Measurements from ENCODE around the gene PTPRK. TPM values are rescaled to one million over a fixed set of nuclear protein-coding genes. Genes with fewer than 3 reads are reported as not detected.

PTPRK gene
- total and polyA plus RNA-seq, 2 of the 8 experiments (the other 6 are each of a cell fraction or from before 2014, with no cell fraction given) = 11.4 to 47.3 TPM

GRCh38 chr6:128352366-128352765, 168.0 kb downstream of the PTPRK start:
- POLR2A ChIA-PET (ENCODE audit: partially characterized antibody) = no interaction called here

More at GRCh38 chr6:128352366-128352765, 168.0 kb downstream of the PTPRK start:
- Histone ChIP-seq H2BK15ac (ENCODE audit: low read length) (no peak overlapping the region), H4K91ac (replicated peaks; ENCODE audit: insufficient read length, low read length) (no peak overlapping the region), H3K23ac (ENCODE audit: insufficient read length) (no peak overlapping the region), H3K14ac (ENCODE audit: insufficient read length) (no peak overlapping the region), H3K4me3 (ENCODE audit: extremely low read depth in 1 of 4, insufficient read depth in 2 of 4, low read depth in 3 of 4, low read length in 4 of 4) (no peak overlapping the region), H2BK20ac (ENCODE audit: low read length) (no peak overlapping the region), H2AFZ (ENCODE audit: low read length) (no peak overlapping the region), H4K8ac (ENCODE audit: extremely low read depth, insufficient read depth, low read length) (no peak overlapping the region), H3K79me1 (ENCODE audit: low read depth, low read length) (no peaks in the 10 kb centered on the region), H3K27me3 (replicated peaks in 1 of 4; ENCODE audit: control insufficient read depth in 3 of 4, extremely low read depth in 1 of 4, insufficient read depth in 3 of 4, low read length in 3 of 4) (no peaks in the 10 kb centered on the region), H3K36me3 (ENCODE audit: control insufficient read depth in 2 of 4, insufficient read depth in 4 of 4, low read length in 3 of 4) (no peaks in the 10 kb centered on the region), H3K4ac (replicated peaks; ENCODE audit: insufficient read length, low read depth, low read length) (no peak overlapping the region), H2BK12ac (ENCODE audit: low read depth, low read length) (no peak overlapping the region), H3K9ac (replicated peaks in 1 of 4; ENCODE audit: extremely low read depth in 1 of 4, low read depth in 3 of 4, low read length in 3 of 4) (no peak overlapping the region), H3K4me1 (replicated peaks in 1 of 4; ENCODE audit: control insufficient read depth in 3 of 4, insufficient read depth in 4 of 4, low read length in 3 of 4) (no peaks in the 10 kb centered on the region), H4K20me1 (replicated peaks in 1 of 2; ENCODE audit: control insufficient read depth in 1 of 2, insufficient read depth in 2 of 2, low read length in 2 of 2) (no peaks in the 10 kb centered on the region), H3K27ac (ENCODE audit: low read depth, low read length) (no peak overlapping the region), H3K18ac (ENCODE audit: extremely low read depth, low read length) (no peak overlapping the region), H2BK5ac (ENCODE audit: low read depth, low read length) (no peak overlapping the region), H4K5ac (ENCODE audit: insufficient read length, low read depth, low read length) (no peak overlapping the region), H3K56ac (replicated peaks; ENCODE audit: insufficient read length, low read depth, low read length) (no peak overlapping the region), H3K79me2 (ENCODE audit: control insufficient read depth in 1 of 2, insufficient read depth in 2 of 2, low read length in 2 of 2) (peaks cover 0 to 8% of the 10 kb centered on the region in 2 experiments; a peak in 2 of 4 replicates), H3K4me2 (ENCODE audit: insufficient read depth in 1 of 2, low read depth in 2 of 2, low read length in 2 of 2) (no peak overlapping the region), H3K23me2 (ENCODE audit: low read depth, low read length) (no peaks in the 10 kb centered on the region; the same call in 1 of the 2 replicates), H2AK5ac (ENCODE audit: low read depth, low read length) (no peak overlapping the region), H3K9me3 (ENCODE audit: insufficient read depth in 2 of 2, low read depth in 1 of 2, low read length in 1 of 2) (no peaks in the 10 kb centered on the region), H2BK120ac (replicated peaks; ENCODE audit: low read depth, low read length) (no peak overlapping the region)
- no peak for DNase-seq (ENCODE audit: low read depth in 1 of 2, low spot score in 2 of 2)
- CTCF ChIA-PET (ENCODE audit: partially characterized antibody) = interaction anchor here (0.6 kb wide), 1 partner anchor 740 kb away, joined by 3 read pairs; no protein-coding TSS in a partner anchor
- WGBS, 2 experiments (ENCODE audit: extremely low coverage in 1 of 2, insufficient coverage in 1 of 2, insufficient read length in 1 of 2, insufficient replicate concordance in 2 of 2, low coverage in 1 of 2, low lambda C conversion rate in 2 of 2, missing lambda C conversion rate in 1 of 2) = 88% methylated on average over 1 of the region's 1 CpG; no CpG with 5 or more reads in 1 of the 2 experiments
- no peak for FAIRE-seq
- TF ChIP-seq SAP30 (IDR thresholded peaks at IDR 0.05; ENCODE audit: insufficient read depth, insufficient replicate concordance, low read length) (no peak), TAF1 (IDR thresholded peaks at IDR 0.05; ENCODE audit: low read depth, low read length) (no peak), CTBP2 (IDR thresholded peaks at IDR 0.05; ENCODE audit: borderline replicate concordance, insufficient read depth, insufficient read length, low read length) (no peak), CHD2 (IDR thresholded peaks at IDR 0.05; ENCODE audit: low read length) (no peak), YY1 (IDR thresholded peaks at IDR 0.05; ENCODE audit: low read depth, low read length) (no peak)
